ENCODE data around the gene TC2N. TPM values are rescaled to one million over a fixed set of nuclear protein-coding genes. Genes with fewer than 3 reads are reported as not detected.

The TC2N gene
- total RNA-seq, 1 experiment from 2014 or later: 7.7 TPM

GRCh38 chr14:91835920-91836843, 31.2 kb downstream of the TC2N start:
- Histone ChIP-seq H2AFZ (peak overlapping the region; percentile 95), H3K27me3 (ENCODE audit: insufficient read depth, low read depth) (no peaks in the 10 kb centered on the region)
- CTCF ChIA-PET: no interaction called here

DNA sequence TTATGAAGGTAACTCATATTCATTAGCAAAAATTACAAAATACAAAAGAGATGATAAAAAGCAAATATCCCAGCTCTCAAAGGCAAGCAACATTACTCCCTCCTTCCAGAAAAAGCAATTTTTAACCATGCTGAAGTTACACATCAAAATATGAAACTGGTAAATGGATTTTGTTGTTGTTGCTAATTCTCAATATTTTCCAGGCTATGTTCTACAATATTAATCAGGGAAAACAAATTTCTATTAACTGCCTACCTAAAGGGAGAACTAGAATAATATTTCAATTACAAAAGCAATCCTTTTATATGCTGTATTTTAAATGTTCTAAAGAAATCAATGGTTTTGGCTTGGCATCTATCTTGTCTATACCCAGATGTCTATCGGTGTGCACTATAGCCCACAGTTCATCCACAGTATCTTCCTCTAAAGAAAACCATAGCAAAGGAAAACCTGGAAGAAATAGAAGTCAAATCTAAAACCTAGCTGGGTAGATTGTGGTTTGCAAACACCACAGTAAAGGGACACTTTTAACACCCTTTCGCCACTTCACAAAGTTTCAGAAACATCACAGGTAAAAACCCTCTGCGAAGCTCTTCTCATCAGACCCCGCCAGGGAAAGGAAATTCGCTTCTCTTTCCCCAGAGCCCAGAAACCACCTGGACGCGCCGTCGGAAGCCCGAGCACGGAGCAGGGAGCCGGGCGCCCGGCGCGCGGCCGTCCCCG, 32.0 kb downstream of the TC2N start:
- no peaks in the 10 kb centered on the region for H3K36me3 ChIP-seq (ENCODE audit: low read depth)
- H3K79me2 ChIP-seq (ENCODE audit: low read depth): 0 out of 2 replicates have a peak, but pooled peaks cover 7% of the 10 kb centered on the region
- no peaks in the 10 kb centered on the region for H3K9me2 ChIP-seq (ENCODE audit: insufficient read depth)
- H3K27me3 ChIP-seq (ENCODE audit: insufficient read depth, low read depth): no peaks in the 10 kb centered on the region
- CTCF ChIA-PET: no interaction called here
- no peak for DNase-seq
- peak overlapping the region; percentile 77 for H3K4me3 ChIP-seq
- H3K4me1 ChIP-seq (replicated peaks; ENCODE audit: insufficient read depth): peaks cover 6% of the 10 kb centered on the region; the same call in 1 of the 2 replicates
- no peaks in the 10 kb centered on the region for H3K9me3 ChIP-seq (ENCODE audit: insufficient read depth, low read depth)
- no peak overlapping the region for H3K27ac ChIP-seq
- POLR2A ChIA-PET (ENCODE audit: unreplicated experiment): no interaction called here
- peak overlapping the region; percentile 70 for H3K4me2 ChIP-seq
- BruUV-seq (replicated peaks): TSS peak; percentile 37
- H3F3A ChIP-seq (ENCODE audit: insufficient read depth, low read depth): no peaks in the 10 kb centered on the region
- no peaks in the 10 kb centered on the region for H4K20me1 ChIP-seq (ENCODE audit: insufficient read depth)
- intact Hi-C loops (cut with micrococcal nuclease; ENCODE audit: unreplicated experiment): no loop called here
- TF ChIP-seq CTCF (conservative IDR thresholded peaks at IDR 0.05) (no peak), EZH2 (IDR thresholded peaks at IDR 0.05; ENCODE audit: low read depth) (no peak)
- peak overlapping the region; percentile 95 for H2AFZ ChIP-seq

More at GRCh38 chr14:91835920-91836843, 31.2 kb downstream of the TC2N start:
- H3K36me3 ChIP-seq (ENCODE audit: low read depth): no peaks in the 10 kb centered on the region
- intact Hi-C loops (cut with micrococcal nuclease; ENCODE audit: unreplicated experiment): no loop called here
- H3F3A ChIP-seq (ENCODE audit: insufficient read depth, low read depth): no peaks in the 10 kb centered on the region
- peaks cover 6% of the 10 kb centered on the region; the same call in 1 of the 2 replicates for H3K4me1 ChIP-seq (replicated peaks; ENCODE audit: insufficient read depth)
- no TSS peak for BruUV-seq (replicated peaks)
- no peaks in the 10 kb centered on the region for H3K9me2 ChIP-seq (ENCODE audit: insufficient read depth)
- H3K27ac ChIP-seq: no peak overlapping the region
- POLR2A ChIA-PET (ENCODE audit: unreplicated experiment): no interaction called here
- H3K4me3 ChIP-seq: peak overlapping the region; percentile 77
- H4K20me1 ChIP-seq (ENCODE audit: insufficient read depth): no peaks in the 10 kb centered on the region
- H3K79me2 ChIP-seq (ENCODE audit: low read depth): 0 out of 2 replicates have a peak, but pooled peaks cover 4% of the 10 kb centered on the region
- H3K9me3 ChIP-seq (ENCODE audit: insufficient read depth, low read depth): no peaks in the 10 kb centered on the region
- peak overlapping the region; percentile 87 for H3K4me2 ChIP-seq
- TF ChIP-seq CTCF (conservative IDR thresholded peaks at IDR 0.05): no peak
- TF ChIP-seq EZH2 (IDR thresholded peaks at IDR 0.05; ENCODE audit: low read depth): no peak
- DNase-seq: peak; percentile 52 to 58

- POLR2A ChIA-PET (ENCODE audit: unreplicated experiment): no interaction called here
- Histone ChIP-seq H3K27ac (no peak overlapping the region), H3K27me3 (ENCODE audit: insufficient read depth, low read depth) (no peaks in the 10 kb centered on the region), H4K20me1 (ENCODE audit: insufficient read depth) (no peaks in the 10 kb centered on the region), H3K79me2 (ENCODE audit: low read depth) (0 out of 2 replicates have a peak, but pooled peaks cover 7% of the 10 kb centered on the region), H3K36me3 (ENCODE audit: low read depth) (no peaks in the 10 kb centered on the region), H3K4me3 (no peak overlapping the region), H3K4me1 (replicated peaks; ENCODE audit: insufficient read depth) (peaks cover 14% of the 10 kb centered on the region), H3K9me2 (ENCODE audit: insufficient read depth) (no peaks in the 10 kb centered on the region), H3K4me2 (peak overlapping the region; percentile 70; the same call in 1 of the 2 replicates), H3K9me3 (ENCODE audit: insufficient read depth, low read depth) (no peaks in the 10 kb centered on the region), H2AFZ (no peak overlapping the region), H3F3A (ENCODE audit: insufficient read depth, low read depth) (no peaks in the 10 kb centered on the region)
- no TSS peak for BruUV-seq (replicated peaks)
- no peak for DNase-seq
- intact Hi-C loops (cut with micrococcal nuclease; ENCODE audit: unreplicated experiment): no loop called here
- CTCF ChIA-PET: no interaction called here
- TF ChIP-seq CTCF (conservative IDR thresholded peaks at IDR 0.05): no peak
- TF ChIP-seq EZH2 (IDR thresholded peaks at IDR 0.05; ENCODE audit: low read depth): no peak
Observed at GRCh38 chr14:91834571-91834970, 32.8 kb downstream of the TC2N start.
